Stimulated activated CD4-positive, alpha-beta T cell treated with anti-CD3 and anti-CD28 coated beads, Interleukin-12 subunit alpha, Interleukin-12 subunit beta, amount 100 ng/mL, for 48 hours (primary cell): ENCODE data around the gene SPECC1.

Experiments
- DNase-seq, 3 donors: peaks; one replicate each; pipeline ENCODE4 v3.0.0-alpha.2; 2020; ENCODE audit warnings: low read depth in 2 of 3, low spot score in 1 of 3

SPECC1 gene

DNA sequence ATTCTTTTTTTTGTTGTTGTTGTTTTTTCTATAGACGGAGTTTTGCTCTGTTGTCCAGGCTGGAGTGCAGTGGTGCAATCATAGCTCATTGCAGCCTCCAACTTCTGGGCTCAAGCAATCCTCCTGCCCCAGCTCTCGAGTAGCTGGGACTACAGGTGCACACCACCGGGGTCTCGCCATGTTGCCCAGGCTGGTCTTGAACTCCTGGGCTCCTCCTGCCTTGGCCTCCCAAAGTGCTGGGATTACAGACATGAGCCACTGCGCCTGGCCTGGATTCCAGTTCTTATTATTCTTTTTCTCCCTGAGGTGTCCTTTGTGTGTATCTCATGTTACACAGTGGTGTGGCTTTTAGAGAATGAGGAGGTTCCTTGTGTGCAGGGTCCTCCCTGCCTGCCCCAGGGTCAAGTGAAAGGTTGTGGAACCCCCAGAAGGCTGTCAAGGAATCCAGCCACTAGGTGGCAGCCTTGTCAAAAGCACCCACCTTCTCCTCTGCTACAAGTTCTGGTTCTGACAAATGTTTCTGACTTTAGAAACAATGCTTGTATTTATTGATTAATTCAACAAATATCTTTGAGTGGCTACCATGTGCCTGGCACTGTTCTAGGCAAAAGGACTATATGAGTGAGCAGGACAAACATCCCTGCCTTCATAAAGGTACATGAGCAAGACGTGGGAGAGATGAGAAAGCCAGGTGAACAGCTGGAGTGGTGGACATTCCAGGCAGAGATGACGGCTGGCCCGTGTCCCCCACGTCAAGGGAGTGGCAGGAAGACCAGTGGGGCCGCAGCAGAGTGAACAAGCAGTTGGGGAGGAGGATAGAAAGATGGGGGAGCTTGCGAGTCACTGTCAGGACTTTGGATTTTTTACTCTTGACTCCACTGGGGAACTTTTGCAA is 112.4 kb downstream of the SPECC1 start:
- DNase-seq: peak; percentile 39 to 70 (median 54)

DNA sequence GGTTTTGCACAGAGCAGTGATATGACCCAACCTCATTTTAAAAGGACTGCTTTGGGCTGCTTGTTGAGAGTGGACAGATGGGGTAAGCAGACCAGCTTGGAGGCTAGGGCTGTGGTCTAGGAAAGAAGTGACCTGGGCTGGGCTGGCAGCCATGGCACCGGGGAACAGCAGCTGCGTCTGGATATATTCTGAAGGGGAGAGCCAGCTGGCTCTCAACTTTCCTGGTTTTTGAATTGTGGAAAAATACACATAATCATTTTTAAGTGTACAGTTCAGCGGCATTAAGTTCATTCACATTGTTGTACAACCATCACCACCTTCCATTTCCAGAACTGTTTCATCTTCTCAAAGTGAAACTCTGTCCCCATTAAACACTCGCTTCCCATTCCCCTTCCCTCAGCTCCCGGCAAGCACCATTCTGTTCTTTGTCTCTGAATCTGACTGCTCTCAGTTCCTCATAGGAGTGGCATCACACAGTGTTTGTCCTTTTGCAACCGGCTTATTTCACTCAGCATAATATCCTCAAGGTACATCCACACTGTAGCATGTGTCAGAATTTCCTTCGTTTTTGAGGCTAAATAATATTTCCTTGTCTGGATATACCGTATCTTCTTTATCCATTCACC is 113.2 kb downstream of the SPECC1 start:
- DNase-seq: no peak

DNA sequence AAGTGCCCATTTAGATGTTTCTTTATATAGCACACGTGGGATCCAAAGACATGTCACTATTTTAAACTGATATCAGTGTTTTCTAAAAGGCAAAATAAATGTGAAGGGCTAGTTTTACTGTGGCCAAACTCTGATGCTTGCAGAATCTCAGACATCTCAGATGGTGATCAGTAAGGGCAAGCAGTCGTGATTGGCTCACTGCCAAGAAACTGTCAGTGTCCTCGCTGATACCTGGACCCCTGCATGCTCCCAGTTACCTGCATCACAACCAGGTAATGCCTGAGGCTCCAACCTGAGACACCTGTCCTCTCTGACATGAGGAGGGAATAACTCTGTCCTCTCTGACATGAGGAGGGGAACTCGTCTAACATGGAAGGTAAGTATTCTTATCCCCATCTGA is 114.0 kb downstream of the SPECC1 start:
- no peak for DNase-seq

DNA sequence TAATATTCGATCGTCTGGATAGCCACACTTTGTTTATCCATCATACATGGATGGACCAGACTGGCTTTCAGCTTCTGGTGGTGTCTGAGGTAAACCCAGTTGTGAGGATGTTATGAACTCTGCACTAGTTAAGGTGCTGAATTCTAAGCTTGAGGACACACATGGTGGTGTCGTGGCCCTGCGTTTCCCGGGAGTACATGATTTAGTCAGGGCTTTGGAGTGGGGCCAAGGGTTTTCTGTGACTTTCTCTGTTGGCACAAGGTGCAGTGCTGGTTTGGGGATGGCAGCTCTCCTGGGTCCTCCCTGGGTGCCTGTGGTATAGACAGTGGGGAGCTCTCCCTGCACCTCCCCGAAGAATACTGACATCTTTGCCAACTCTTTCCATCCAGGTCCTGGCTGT is 116.6 kb downstream of the SPECC1 start:
- no peak for DNase-seq

DNA sequence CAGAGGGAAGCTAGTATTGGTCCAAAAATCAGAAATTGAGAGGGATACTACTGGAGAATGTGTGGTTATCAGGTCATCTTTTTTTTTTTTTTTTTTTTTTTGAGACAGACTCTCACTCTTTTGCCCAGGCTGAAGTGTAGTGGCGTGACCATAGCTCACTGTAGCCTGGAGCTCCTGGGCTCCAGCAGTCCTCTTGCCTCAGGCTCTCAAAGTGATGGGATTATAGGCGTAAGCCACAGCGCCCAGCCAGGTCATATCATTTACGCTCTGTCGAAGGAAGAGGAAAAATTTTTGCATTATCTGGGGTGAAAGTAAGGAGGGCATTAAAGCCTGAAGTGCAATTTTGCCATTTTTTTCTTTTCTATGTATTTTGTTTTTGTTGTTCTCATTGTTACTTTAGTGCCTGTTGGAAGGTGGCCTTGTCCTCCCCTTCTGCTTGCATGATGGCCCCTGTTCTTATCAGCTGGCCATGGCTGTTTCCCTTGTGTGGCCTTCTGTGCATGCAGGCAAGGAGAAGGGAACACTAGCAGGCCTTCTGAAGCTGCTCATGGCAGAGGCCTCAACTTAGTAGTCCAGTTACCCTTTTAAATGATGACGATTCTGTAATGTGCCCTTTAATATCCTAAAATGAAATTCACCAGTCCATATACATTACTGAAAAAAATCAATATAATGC is 118.3 kb downstream of the SPECC1 start:
- no peak for DNase-seq

DNA sequence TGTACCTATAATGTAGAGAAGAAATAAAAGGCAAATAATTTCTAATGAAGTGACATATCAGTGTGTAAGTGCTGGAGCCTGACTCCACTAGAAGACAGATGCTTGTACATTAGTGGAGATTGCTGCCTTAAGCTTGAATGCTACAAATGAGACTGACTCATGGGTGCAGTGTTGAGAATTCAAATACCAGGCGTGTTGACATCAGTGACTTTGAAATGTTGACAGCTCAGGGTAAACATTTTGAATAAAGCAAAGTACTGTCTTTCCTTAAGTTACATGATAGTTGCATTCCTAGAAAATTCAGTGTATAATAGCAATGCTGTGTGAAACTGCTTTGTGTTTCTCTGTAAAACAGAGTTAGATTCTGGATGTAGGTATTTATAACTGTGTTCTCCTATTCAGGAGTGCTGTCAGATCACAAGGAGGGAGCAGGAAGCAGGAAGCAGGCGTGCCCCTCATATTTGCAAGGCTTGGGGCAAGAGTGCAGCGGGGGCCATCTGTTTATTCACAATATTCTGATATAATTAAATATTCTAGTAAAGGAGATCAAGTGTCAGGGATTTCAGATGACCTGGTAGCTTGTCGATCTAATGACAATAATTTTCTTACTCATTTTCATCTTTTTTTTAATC is 119.0 kb downstream of the SPECC1 start:
- no peak for DNase-seq

DNA sequence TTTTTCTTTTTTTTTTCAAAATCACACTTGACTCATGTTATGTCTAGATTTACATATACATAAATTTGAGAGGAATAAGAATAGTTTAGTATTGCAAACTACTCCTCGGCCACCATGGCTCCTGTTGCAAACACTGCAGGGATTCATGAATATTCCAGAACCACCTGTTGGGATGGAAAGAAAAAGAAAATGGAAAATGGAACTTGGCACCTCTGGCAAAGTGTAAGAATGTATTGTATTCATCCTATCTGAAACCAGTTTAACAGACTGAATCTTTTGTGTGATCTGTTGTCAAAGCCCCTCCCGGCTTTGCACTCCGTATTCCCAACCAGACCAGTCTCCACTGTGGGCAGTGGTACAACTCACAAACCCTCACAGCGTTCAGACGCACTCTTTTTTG is 124.4 kb downstream of the SPECC1 start:
- DNase-seq: no peak

DNA sequence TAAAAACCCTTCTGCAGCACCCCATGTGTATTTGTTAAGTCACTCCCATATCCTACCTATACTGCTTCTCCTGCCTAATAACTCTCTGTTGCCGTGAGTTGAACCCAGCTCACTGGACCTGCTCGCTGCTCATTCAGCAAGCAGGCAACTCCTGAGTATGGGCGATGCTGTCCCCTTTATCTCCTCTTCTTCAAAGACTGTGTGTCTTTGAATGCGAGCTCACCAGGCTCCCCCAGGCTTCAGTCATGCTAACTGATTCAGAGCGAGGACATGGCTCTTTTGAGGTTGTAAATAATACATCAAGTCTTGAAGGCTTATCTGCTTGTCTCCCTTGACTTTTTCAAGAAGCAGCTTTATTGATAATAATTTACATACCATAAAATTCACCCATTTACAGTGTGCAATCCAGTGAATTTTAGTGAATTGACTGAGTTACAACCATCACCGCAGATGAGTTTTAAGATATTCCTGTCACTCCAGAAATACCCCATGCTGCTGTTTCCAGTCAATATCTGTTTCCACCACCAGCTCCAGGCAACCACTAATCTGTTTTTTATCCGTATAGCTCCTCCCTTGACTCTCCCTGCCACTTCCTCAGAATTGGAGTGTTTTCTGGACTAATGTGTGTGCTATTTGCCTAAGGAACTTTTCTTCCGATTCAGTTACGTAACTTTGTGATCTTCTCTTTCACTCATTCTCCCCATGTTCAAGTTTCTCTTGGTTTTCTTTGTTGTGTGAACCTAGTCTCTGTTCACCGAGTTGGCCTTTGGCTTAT is 132.2 kb downstream of the SPECC1 start:
- no peak for DNase-seq

DNA sequence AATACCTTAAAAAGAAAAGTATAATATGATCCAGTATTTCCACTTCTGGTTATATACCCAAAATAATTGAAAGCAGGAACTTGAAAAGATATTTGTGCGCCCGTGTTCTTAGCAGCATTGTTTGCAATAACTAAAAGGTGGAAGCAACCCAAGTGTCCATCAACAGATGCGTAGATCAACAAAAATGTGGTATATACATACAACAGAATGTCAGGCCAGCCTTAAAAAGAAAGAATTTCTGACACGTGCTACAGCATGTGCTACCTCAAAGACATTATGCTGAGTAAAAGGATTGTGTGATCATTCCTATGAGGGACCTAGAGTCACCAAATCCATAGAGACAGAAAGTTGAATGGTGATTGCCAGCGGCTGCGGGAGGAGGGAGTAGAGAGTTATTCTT is 133.1 kb downstream of the SPECC1 start:
- DNase-seq: no peak

DNA sequence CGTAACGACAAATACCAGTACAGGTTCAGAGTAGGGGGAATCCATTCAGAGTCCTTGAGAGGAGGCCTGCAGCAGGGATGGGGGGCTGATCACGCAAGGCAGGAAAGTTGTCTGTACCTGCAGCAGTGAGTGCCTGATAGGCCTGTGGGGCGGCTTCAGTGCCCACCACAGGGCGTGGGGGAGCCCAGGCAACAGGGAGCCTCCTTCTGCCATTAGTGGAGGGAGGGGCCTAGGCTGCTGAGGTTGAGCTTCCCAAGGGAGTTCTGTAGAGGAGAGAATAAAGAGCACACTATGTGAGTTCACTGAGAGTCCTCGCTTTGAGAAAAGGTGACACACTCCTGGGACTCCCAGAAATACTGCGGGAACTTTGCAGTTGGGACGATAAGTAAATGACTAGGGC is 134.6 kb downstream of the SPECC1 start:
- no peak for DNase-seq

DNA sequence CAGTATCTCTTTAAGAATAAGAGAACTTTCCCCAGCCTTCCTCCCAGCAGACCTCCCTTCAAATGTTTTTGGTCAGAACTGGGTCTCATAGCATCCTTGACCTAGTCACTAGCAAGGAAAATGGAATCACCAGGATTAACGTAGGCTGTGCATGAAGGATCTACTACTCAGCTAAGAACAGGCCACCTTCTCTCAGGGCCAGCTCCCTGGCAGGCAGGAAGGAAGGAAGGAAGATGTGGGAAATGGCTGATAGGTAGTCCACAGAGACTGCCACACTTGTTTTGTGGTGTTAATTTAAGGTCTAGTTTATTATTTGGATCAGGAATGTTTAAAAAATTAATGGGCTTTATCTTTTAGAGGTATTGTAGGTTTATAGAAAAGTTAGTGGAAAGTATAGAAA is 136.4 kb downstream of the SPECC1 start:
- DNase-seq: no peak

DNA sequence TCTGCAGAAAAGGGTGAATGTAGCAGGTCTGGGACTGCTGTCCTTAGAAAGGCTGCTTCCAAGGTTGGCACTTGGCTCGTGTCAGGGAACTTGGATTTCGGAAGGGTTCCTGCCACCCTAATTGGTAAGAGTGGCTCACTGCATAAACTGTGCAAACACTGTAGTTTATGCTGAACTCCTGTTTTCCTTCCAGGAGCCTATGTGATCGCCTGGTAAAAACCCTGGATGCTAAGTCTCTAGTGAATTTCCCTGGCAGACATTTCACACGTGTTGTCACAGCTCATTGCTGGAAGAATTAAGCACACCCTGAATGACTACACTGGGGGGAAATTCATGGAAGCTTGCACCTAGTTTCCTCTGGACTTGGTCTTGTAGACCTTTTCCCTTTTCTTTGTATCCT is 140.1 kb downstream of the SPECC1 start:
- no peak for DNase-seq

DNA sequence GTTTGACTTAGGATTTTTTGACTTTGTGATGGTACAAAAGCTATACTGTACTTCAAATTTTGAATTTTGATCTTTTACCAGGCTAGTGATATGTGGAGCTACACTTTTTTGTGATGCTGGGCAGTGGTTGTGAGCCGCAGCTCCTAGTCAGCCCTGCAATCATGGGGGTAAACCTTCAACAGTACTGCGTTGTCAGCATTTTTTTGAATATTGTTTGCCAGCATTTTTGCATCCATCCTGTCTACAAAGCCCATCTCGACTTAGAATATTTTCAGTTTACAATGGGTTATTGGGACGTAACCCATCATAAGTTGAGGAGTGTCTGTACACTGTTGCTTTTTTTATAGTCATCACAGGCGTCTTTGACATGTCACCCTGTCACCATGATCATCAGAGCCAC is 142.0 kb downstream of the SPECC1 start:
- DNase-seq: no peak

DNA sequence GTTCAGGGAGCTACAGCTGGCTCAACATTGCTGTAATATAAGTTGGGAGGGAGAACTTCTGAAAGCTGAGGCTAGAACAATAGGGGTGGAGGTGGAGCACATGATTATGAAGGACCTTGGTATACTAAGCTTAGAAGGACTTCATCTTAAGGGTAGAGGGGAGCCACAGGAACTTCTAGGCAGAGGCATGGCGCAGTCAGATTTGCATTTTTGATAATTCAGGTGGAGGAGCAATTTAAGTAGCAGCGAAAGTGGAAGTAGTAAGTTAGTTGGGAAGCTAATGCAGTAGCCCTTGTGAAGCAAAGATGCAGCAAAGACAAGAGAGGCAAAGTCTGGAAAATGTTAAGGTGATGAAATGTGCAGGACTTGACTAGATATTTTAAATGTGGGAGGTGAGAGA is 144.1 kb downstream of the SPECC1 start:
- no peak for DNase-seq

DNA sequence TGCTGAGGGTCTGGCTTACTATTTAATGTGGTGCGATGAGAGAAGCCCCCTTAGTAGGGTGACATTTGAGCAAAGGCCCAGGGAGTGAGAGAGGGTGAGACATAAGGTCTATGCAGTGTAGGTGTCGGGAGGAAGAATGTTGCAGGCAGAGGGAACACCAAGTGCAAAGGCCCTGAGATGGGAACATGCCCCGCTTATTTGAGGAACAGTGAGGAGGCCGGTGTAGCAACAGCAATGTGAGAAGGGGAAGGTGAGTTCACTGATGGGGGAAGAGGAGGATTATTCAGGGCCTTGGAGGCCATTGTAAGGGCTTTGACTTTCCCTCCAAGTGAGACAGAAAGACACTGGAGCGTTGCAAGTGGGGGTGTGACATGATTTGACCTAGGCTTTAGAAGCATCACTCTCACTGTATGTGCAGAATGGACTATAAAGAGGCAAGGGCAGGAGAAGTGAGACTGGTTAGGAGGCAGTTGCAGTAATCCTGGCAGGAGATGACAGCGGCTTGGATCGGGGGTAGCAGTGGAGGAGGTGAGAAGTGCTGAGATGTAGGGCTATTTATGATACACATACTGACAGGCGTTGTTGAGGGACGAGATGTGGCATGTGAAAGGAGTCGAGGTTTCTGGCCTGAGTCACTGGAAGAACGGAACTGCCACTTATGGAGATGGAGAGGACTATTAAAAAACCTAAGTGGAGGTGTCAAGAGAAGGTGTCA is 145.3 kb downstream of the SPECC1 start:
- no peak for DNase-seq

DNA sequence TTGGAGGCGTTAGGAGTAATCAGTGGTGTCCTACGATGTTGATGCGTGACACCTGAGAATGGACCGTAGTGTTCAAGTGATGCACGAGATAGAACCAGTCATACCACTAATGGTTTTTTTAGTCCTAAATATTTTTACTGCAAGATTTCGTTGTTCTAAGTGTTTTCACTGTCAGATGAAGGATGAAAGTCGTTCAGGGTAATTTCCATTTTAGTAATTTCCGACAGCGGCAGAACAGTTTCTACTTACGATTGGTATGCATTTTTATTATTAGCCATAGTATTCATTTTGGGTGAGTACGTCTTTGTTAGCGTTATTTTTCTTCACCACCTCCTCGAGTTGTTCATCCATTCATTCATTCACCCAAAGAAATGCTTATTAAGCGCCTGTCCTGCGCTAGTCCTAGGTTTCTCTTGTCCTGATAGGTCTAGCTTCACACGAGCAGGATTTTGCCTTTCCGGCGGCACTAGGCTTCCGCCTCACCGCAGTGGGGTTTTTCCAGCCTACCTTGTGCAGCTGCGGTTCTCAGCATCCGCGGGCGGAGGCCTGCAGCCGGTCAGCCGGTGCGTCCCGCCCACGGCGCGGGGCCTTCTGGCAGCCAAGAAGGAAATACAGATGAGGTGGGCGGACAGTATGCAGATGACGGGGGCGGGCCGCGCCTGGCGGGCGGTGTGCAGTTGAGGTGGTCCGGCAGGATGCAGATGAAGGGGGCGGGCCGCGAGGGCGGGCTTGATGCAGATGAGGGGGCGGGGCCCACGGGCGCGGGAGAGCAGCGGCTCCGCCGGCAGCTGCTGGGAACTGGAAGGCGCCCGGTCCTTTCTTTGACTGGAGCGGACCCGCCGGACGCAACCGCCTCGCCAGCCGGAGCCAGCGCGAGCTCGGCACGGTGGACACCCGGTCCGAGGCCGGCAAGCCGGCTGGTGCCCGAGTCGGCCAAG is 146.4 kb downstream of the SPECC1 start:
- DNase-seq: peak; percentile 85 to 94 (median 86)

DNA sequence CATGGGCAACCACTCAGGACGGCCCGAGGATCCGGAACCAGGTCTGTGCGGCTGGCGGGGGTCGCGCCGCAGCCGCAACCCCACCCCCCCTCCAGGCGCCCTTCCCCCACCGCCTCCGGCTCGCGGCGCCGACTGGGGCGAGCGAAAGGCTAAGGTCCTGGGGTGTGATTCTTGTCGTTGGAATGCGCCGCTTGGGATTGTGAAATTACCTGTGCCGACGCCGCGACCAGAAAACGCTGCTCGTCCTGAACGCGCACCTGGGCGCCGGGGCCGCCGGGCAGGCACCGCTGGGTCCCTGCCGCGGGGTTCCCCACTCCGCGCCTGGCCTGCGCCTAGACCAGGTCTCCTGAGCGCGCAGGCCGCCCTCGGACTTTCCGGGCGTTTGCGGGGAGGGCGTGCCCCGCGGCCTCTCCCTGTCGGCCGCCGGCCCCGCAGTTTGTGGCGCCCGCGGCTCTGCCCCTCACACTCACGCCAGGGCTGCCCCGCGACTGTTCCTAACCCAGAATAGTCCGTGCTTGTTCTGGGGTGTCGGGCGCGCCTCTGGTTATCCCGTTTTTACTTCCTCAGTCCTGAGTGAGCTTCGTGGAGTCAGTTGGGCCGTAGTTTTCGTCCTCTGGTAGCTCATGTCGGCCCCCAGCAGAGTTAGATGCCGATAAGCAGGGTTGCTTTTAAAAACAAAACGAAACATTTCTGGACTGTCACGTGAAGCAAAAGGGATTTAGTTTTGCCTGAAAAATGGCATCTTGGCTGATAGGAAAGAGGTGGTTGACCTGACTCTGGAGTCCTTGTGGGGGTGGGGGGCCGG is 147.2 kb downstream of the SPECC1 start:
- peak in 1 of 3 donors; percentile 7 for DNase-seq

DNA sequence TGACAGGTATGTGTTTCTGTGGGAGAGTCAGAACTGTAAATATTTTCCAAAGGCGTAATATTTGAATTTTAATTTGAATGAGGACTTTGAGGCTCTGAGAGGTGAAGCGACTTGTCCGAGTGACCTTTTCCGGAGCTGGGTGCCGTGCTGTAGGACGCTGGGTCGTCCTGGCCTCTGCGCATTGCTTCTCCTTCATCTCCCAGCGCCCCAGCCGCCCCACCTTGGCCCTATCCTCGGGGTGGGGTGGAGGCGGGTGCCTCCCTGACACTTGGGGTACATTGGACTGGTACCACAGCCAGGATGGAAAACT is 147.8 kb downstream of the SPECC1 start:
- DNase-seq: no peak

DNA sequence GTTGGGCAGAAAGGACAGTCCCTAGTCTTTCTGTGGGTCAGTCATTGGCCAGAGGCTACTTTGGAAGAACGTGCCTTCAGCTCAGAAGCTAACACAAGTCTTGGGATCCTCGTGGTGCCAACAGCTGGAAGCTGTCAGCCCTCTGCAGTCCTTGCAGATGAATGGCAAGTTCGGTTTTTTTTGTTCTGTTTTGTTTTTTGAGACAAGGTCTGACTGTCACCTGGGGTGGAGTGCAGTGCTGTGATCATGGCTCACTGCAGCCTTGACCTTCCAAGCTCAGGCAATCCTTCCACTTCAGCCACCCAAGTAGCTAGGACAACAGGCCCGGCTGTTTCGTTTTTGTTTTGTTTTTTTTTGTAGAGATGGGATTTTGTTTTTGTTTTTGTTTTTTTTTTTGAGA is 149.4 kb downstream of the SPECC1 start:
- DNase-seq: no peak
